ENCODE data around the gene ZDHHC19.
A peak's percentile ranks its signal among the peaks of the same experiment; 100 is the strongest.
"Not testable (repeated sequence)": the region's sequence is repeated elsewhere in the genome, so short reads cannot be mapped to it uniquely, and the experiment has no call there.

The ZDHHC19 gene

GRCh38 chr3:196225086-196225485 is 13.9 kb upstream of the ZDHHC19 start:
- DNase-seq (ENCODE audit: low spot score) = no peak

DNA sequence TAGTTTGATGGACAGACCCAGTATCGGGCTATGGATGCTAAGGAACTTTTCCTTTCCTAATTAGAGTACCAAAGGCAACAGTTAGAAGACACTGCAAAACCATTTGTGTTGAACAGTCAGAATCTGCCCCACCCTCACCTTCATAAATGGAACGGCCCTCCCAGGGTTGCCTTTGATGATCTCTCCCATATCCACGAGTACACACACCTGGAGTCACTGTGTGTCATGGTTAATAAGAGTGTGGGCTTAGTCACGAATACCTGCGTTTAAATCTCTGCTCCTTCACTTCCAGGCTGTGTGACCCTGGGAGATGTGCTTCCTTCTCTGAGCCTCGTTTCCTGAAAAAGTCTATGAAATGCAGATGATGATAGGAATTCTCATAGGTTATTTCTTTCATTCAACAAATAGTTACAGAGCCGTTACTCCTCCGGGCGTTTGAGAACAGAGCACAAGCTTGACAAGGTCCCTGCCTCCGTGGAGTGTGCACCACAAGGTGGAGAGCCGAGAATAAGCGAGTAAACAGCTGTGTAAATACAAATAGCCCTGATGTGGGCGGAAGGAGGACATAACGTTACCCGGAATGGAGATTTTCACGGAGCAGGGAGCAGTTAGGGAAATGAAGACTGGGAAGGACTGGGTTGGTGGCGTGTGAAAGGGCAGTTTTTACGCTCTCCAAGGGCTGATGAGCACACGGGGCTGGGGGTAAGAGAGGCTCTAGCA is 11.8 kb upstream of the ZDHHC19 start:
- no peak for DNase-seq (ENCODE audit: low spot score)

- no peak for DNase-seq (ENCODE audit: low spot score)
Measured at GRCh38 chr3:196220991-196221390, 9.8 kb upstream of the ZDHHC19 start.

DNA sequence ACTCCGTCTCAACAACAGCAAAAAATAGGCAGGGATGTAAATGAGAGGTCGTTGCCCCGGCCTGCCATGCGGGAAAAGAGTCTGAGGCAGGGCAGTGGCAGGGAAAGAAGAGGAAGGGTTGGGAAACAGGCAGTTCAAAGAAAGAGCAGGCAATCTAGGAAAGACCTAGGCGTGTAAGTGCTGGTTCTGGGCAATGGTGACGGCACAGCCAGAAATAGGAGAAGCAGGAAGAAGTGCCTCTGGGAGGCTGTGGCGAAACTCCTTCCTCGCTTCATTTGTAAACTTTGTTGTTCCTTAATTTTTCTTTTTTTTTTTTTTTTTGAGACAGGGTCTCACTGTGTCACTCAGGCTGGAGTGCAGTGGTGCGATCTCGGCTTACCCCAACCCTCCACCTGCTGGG is 9.4 kb upstream of the ZDHHC19 start:
- DNase-seq (ENCODE audit: low spot score) = no peak

DNA sequence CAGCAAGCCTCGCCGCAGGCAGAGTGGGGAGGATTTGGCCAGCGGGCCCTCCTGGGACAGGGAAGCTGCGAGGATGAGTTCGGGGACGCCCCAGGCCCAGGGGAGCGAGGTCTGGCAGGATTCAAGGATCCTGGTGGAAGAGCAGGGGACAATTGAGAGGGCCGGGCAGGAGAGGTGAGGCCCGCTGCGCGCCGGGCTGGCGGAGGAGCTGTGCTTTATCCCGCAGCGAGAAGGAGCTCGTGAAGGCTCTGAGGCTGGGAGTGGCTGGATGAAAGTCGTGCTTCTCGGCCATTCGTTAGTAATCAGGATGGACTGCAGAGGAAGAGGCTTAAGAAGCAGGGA is 8.7 kb upstream of the ZDHHC19 start:
- DNase-seq (ENCODE audit: low spot score) = no peak

- DNase-seq (ENCODE audit: low spot score) = no peak
Measured at GRCh38 chr3:196219194-196219969, 8.2 kb upstream of the ZDHHC19 start.

DNA sequence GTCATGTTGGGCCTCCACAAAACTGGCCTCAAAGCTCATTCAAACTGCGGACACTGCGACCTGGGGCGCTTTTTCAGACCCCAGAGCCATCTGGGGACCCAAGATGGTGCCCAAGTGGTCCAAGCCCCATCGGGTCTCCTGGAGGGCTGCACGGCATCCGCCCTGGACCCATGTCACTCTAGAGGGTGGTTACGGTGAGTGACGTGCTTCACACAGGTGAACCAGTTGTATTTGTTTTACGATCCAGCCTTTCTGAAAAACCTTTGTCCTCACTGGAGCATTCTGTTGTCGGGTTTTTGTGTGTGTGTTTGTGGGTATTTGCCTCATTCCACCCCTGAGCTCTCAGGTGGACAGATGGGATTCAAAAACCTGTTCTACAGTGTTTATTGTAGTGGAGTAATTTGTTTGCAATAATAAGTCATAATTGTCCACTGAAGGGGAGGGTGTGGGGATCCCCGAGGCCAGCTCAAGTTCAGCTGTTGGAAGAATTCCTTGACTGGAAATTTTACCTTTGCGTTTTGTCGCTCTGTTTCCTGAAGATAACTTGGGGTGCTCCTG is 7.0 kb upstream of the ZDHHC19 start:
- DNase-seq (ENCODE audit: low spot score) = no peak

- no peak for DNase-seq (ENCODE audit: low spot score)
Measured at GRCh38 chr3:196217307-196218154, 6.3 kb upstream of the ZDHHC19 start.

- DNase-seq (ENCODE audit: low spot score) = no peak
Measured at GRCh38 chr3:196216681-196217211, 5.5 kb upstream of the ZDHHC19 start.

DNA sequence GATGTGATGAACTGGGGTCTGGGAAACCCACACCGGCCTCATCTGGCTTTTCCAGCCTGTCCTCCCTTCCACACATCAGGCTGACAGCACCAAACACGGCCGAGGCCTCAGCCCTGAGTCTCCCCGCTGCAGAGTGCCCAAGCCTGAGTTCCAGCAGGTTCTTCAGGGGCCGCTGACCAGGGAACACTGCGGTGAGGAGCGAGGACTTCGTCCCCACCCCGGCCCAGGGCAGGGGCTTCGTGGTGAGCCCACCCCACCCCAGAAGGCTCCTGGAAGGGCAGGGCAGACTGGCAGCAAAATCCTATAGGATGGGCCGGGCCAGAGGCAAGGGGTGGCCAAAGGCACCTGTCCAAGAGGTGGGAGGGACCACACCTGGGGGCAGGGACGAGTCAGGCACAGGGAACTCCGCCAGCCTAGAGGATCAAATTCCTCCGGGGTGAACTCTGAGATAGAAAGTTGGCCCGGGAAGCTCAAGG is 4.9 kb upstream of the ZDHHC19 start, which contains the start of gene SLC51A:
Gene SLC51A (plus strand): TSS at position 446 of the 476 bp plus-strand sequence. CDS start 179 bp downstream, outside the sequence.
- no peak for DNase-seq (ENCODE audit: low spot score)

DNA sequence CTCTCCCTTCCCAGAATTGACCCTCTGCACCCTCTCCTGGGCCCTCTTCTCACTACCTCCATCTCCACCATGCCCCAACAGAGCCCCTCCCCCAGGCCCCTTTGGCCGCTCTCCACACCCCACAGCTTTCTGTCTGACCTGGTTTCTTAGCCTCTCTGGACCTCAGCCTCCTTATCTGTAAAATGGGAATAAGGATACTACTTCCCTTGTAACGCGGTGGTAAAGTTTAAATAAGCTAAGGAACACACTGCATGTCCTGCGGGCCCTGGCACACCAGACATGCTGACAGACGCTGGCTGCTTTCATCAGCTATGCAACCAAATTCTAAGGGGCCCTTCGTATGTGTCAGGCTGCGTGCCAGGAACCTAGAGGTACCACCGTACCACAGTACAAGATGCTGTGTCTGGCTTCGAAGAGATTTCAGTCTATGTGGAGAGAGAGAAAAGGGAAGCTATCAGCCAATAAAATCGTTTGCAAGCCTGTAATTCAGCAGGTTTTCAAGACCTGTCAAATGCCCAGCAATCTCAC is 4.4 kb upstream of the ZDHHC19 start:
- no peak for DNase-seq (ENCODE audit: low spot score)

GRCh38 chr3:196214783-196215441 is 3.7 kb upstream of the ZDHHC19 start:
- DNase-seq (ENCODE audit: low spot score) = peak; percentile 77

DNA sequence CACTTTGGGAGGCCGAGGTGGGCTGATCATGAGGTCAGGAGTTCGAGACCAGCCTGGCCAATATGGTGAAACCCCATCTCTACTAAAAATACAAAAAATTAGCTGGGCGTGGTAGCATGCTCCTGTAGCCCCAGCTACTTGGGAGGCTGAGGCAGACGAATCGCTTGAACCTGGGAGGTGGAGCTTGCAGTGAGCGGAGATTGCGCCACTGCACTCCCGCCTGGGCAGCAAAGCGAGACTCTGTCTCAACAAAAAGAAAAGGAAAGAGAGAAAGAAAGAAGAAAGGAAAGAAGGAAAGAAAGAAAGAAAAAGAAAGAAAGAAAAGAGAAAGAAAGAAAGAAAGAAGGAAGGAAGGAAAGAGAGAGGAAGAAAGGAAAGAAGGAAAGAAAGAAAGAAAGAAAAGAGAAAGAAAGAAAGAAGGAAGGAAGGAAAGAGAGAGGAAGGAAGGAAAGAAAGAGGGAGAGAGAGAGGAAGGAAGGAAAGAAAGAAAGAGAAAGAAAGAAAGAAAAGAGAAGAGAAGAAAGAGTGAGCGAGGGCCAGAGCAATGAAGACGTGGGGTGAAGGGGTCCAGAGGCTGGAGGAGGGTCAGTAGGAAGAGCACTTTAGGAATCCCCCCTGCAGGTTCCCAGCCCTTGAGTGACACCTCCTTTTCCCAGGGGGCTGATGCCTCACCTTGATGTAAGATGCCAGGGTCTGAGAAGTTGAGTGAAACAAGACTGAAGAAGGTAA is 1.1 kb downstream of the ZDHHC19 start:
- DNase-seq (ENCODE audit: low spot score) = not testable (repeated sequence)

- no peak for DNase-seq (ENCODE audit: low spot score)
Measured at GRCh38 chr3:196208942-196209695, 2.1 kb downstream of the ZDHHC19 start.

- DNase-seq (ENCODE audit: low spot score) = peak; percentile 88
Measured at GRCh38 chr3:196207833-196208607, 3.2 kb downstream of the ZDHHC19 start.

- DNase-seq (ENCODE audit: low spot score) = peak; percentile 40
Measured at GRCh38 chr3:196207159-196207832, 3.9 kb downstream of the ZDHHC19 start.

- DNase-seq (ENCODE audit: low spot score) = not testable (repeated sequence)
Measured at GRCh38 chr3:196205442-196206205, 5.6 kb downstream of the ZDHHC19 start.
